Measurements from ENCODE around the gene ARHGAP6.

GRCh38 chrX:11355259-11355909, 310.3 kb downstream of the ARHGAP6 start:
- TF ChIP-seq, protein P1, sequence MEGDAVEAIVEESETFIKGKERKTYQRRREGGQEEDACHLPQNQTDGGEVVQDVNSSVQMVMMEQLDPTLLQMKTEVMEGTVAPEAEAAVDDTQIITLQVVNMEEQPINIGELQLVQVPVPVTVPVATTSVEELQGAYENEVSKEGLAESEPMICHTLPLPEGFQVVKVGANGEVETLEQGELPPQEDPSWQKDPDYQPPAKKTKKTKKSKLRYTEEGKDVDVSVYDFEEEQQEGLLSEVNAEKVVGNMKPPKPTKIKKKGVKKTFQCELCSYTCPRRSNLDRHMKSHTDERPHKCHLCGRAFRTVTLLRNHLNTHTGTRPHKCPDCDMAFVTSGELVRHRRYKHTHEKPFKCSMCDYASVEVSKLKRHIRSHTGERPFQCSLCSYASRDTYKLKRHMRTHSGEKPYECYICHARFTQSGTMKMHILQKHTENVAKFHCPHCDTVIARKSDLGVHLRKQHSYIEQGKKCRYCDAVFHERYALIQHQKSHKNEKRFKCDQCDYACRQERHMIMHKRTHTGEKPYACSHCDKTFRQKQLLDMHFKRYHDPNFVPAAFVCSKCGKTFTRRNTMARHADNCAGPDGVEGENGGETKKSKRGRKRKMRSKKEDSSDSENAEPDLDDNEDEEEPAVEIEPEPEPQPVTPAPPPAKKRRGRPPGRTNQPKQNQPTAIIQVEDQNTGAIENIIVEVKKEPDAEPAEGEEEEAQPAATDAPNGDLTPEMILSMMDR (IDR thresholded peaks at IDR 0.05; ENCODE audit: low read length) = no peak
- TF ChIP-seq EZH2phosphoT487 (IDR thresholded peaks at IDR 0.05; ENCODE audit: low read length) = no peak
